GM12878 (cell line): Measurements from ENCODE around the gene C6orf89. TPM values are rescaled to one million over a fixed set of nuclear protein-coding genes. Genes with fewer than 3 reads are reported as not detected.

Experiments
- ATF3 ChIP-seq: IDR thresholded peaks from 2 replicates; pipeline ENCODE4 v1.6.1; 2011; ENCODE audit warnings: low read depth, mild to moderate bottlenecking, low read length, moderate library complexity, borderline replicate concordance; ENCODE audit errors: extremely low read depth
- CHD4 ChIP-seq: fragments of 200-600 bp; sonication (generic); IDR thresholded peaks from 2 replicates; pipeline ENCODE4 v1.6.1; 2016; ENCODE audit warnings: mild to moderate bottlenecking
- EZH2 ChIP-seq: IDR thresholded peaks from 2 replicates; pipeline ENCODE4 v1.6.1; 2012; ENCODE audit warnings: low read depth, mild to moderate bottlenecking, control low read depth, inconsistent platforms, low read length, borderline replicate concordance; ENCODE audit not compliant: control insufficient read depth
- HDAC2 ChIP-seq: fragments of 200-600 bp; sonication (generic); IDR thresholded peaks from 2 replicates; pipeline ENCODE4 v1.6.1; 2017
- IKZF1 ChIP-seq: fragments of 450-650 bp; conservative IDR thresholded peaks from 2 replicates; pipeline ENCODE4 v1.6.1; 2017; ENCODE audit warnings: antibody characterized with exemption, mild to moderate bottlenecking
- JUNB ChIP-seq: IDR thresholded peaks from 2 replicates; pipeline ENCODE4 v1.6.1; 2016; ENCODE audit warnings: antibody characterized with exemption, mild to moderate bottlenecking
- NFYB ChIP-seq: IDR thresholded peaks from 2 replicates; pipeline ENCODE4 v1.6.1; 2011; ENCODE audit warnings: low read depth, mild to moderate bottlenecking, low read length, improper control_type of control experiment, moderate library complexity; ENCODE audit not compliant: insufficient read depth
- PAX5 ChIP-seq: IDR thresholded peaks from 2 replicates; pipeline ENCODE4 v1.6.1; 2011; ENCODE audit warnings: low read depth, low read length, borderline replicate concordance
- PAX8 ChIP-seq: fragments of 450-650 bp; IDR thresholded peaks from 2 replicates; pipeline ENCODE4 v1.6.1; 2017; ENCODE audit warnings: mild to moderate bottlenecking, moderate library complexity
- SKIL ChIP-seq: fragments of 450-650 bp; IDR thresholded peaks from 2 replicates; pipeline ENCODE4 v1.6.1; 2017; ENCODE audit warnings: mild to moderate bottlenecking, low read depth, inconsistent platforms; ENCODE audit not compliant: poor library complexity, severe bottlenecking
- SUPT20H ChIP-seq: IDR thresholded peaks from 2 replicates; pipeline ENCODE4 v1.6.1; 2011; ENCODE audit warnings: low read depth, mild to moderate bottlenecking, low read length, moderate library complexity, borderline replicate concordance; ENCODE audit not compliant: control insufficient read depth
- TCF12 ChIP-seq: IDR thresholded peaks from 2 replicates; pipeline ENCODE4 v1.6.1; 2011; ENCODE audit warnings: low read depth, mild to moderate bottlenecking, low read length
- YBX1 ChIP-seq: fragments of 450-650 bp; IDR thresholded peaks from 2 replicates; pipeline ENCODE4 v1.6.1; 2016; ENCODE audit warnings: antibody characterized with exemption
- ZNF217 ChIP-seq: fragments of 450-650 bp; IDR thresholded peaks from 2 replicates; pipeline ENCODE4 v1.6.1; 2017; ENCODE audit warnings: antibody characterized with exemption, mild to moderate bottlenecking
- ZNF592 ChIP-seq: fragments of 450-650 bp; IDR thresholded peaks from 2 replicates; pipeline ENCODE4 v1.6.1; 2017; ENCODE audit warnings: mild to moderate bottlenecking, moderate library complexity
- ZNF687 ChIP-seq: fragments of 450-650 bp; IDR thresholded peaks from 2 replicates; pipeline ENCODE4 v1.6.1; 2017; ENCODE audit warnings: mild to moderate bottlenecking, moderate library complexity
- polyA plus RNA-seq, 11 experiments: library from polyadenylated mRNA; depleted of rRNA in 4 of 11; unstranded in 6 of 11; stranded (reverse) in 5 of 11; fragments of >200 nt; fragmentation: Nextera tagmentation in 4 of 11; fragmentation: Illumina TruSeq in 1 of 11; extraction: Ambion mirVana in 4 of 11; extraction: Trizol in 1 of 11; gene quantifications; 1 replicate in 1 of 11; 2 replicates in 10 of 11; pipeline versions ENCODE4 v1.2.1 to v1.2.3, GENCODE V29; 2011 to 2016; ENCODE audit warnings: inconsistent platforms in 2 of 11, missing spikeins in 2 of 11, low read depth in 1 of 11
- total RNA-seq, 4 experiments: library from RNA; depleted of rRNA in 3 of 4; stranded (reverse); fragments of >200 nt in 3 of 4; fragmentation: Illumina TruSeq in 1 of 4; extraction: Trizol in 1 of 4; gene quantifications; 2 replicates each; pipeline versions ENCODE4 v1.2.1 to v1.2.3, GENCODE V29; 2013 to 2021

The C6orf89 gene
- total and polyA plus RNA-seq, 10 of the 15 experiments (the other 5 are each of a cell fraction or from before 2014, with no cell fraction given), result 10.8 to 42.7 (median 28.6) TPM

GRCh38 chr6:36874443-36875249 is 11.1 kb upstream of the C6orf89 start, which contains the start of gene PPIL1 (continued):
- TF ChIP-seq CHD4, result no peak
- no peak for TF ChIP-seq JUNB
- TF ChIP-seq EZH2, result no peak
- no peak for TF ChIP-seq ZNF217
- peak; percentile 34 for TF ChIP-seq SKIL
- TF ChIP-seq YBX1, result no peak
- no peak for TF ChIP-seq ATF3
- peak; percentile 88 for TF ChIP-seq NFYB
- no peak for TF ChIP-seq PAX8
- TF ChIP-seq PAX5, result no peak
- peak; percentile 92 for TF ChIP-seq IKZF1
- TF ChIP-seq ZNF592, result no peak
- TF ChIP-seq HDAC2, result no peak
- TF ChIP-seq TCF12, result no peak; the same call in 1 of the 2 replicates
- TF ChIP-seq ZNF687, result no peak; the same call in 1 of the 2 replicates
- TF ChIP-seq SUPT20H, result no peak
